Trophoblast cell (in vitro differentiated cells and primary cell): ENCODE data around the gene ALB.

ENCODE experiments used
- DNase-seq, 2 donors: peaks; one replicate each; pipeline ENCODE4 v3.0.0-alpha.2; 2016
- H2AFZ ChIP-seq: 2 replicates; pipeline ENCODE4 v1.6.1; 2013; ENCODE audit warnings: low read length, moderate library complexity, mild to moderate bottlenecking; ENCODE audit not compliant: insufficient read depth, poor library complexity
- H2AK5ac ChIP-seq: 2 replicates; pipeline ENCODE4 v1.6.1; 2013; ENCODE audit warnings: mild to moderate bottlenecking, low read length
- H2BK120ac ChIP-seq: 2 replicates; pipeline ENCODE4 v1.6.1; 2013; ENCODE audit warnings: low read length, mild to moderate bottlenecking, moderate library complexity; ENCODE audit not compliant: insufficient read depth, poor library complexity
- H2BK12ac ChIP-seq: 2 replicates; pipeline ENCODE4 v1.6.1; 2013; ENCODE audit warnings: mild to moderate bottlenecking, low read length, moderate library complexity
- H2BK5ac ChIP-seq: 2 replicates; pipeline ENCODE4 v1.6.1; 2013; ENCODE audit warnings: low read length, low read depth, moderate library complexity, mild to moderate bottlenecking; ENCODE audit not compliant: poor library complexity
- H3K14ac ChIP-seq: 2 replicates; pipeline ENCODE4 v1.6.1; 2013; ENCODE audit warnings: mild to moderate bottlenecking, low read length
- H3K18ac ChIP-seq: 2 replicates; pipeline ENCODE4 v1.6.1; 2013; ENCODE audit warnings: mild to moderate bottlenecking, low read length
- H3K23ac ChIP-seq: 2 replicates; pipeline ENCODE4 v1.6.1; 2013; ENCODE audit warnings: low read length
- H3K27ac ChIP-seq: 2 replicates; pipeline ENCODE4 v1.5.1; 2013; ENCODE audit warnings: low read depth, mild to moderate bottlenecking, inconsistent platforms, low read length, moderate library complexity
- H3K27me3 ChIP-seq: 2 replicates; pipeline ENCODE4 v1.6.1; 2013; ENCODE audit warnings: inconsistent platforms, mild to moderate bottlenecking, low read length, moderate library complexity; ENCODE audit not compliant: insufficient read depth
- H3K36me3 ChIP-seq, 2 experiments: 1 replicate in 1 of 2; 2 replicates in 1 of 2; pipeline ENCODE4 v1.6.1; 2013; ENCODE audit warnings: low read length in 2 of 2, mild to moderate bottlenecking in 2 of 2, moderate library complexity in 1 of 2; ENCODE audit not compliant: insufficient read depth in 2 of 2, control insufficient read depth in 1 of 2
- H3K4ac ChIP-seq: 2 replicates; pipeline ENCODE4 v1.6.1; 2013; ENCODE audit warnings: low read depth, mild to moderate bottlenecking, low read length, moderate library complexity
- H3K4me1 ChIP-seq, 2 experiments: 1 replicate in 1 of 2; 2 replicates in 1 of 2; pipeline ENCODE4 v1.6.1; 2013; ENCODE audit warnings: low read length in 2 of 2, mild to moderate bottlenecking in 2 of 2, moderate library complexity in 1 of 2; ENCODE audit not compliant: insufficient read depth in 2 of 2, control insufficient read depth in 1 of 2
- H3K4me2 ChIP-seq: 2 replicates; pipeline ENCODE4 v1.6.1; 2013; ENCODE audit warnings: inconsistent platforms, mild to moderate bottlenecking, low read length, moderate library complexity
- H3K4me3 ChIP-seq: 2 replicates; pipeline ENCODE4 v1.5.1; 2013; ENCODE audit warnings: mild to moderate bottlenecking, low read depth, low read length, inconsistent platforms
- H3K79me1 ChIP-seq: one replicate; pipeline ENCODE4 v1.6.1; 2013; ENCODE audit warnings: low read length
- H3K79me2 ChIP-seq: 2 replicates; pipeline ENCODE4 v1.6.1; 2013; ENCODE audit warnings: low read length, mild to moderate bottlenecking; ENCODE audit not compliant: control insufficient read depth, insufficient read depth, poor library complexity
- H3K9ac ChIP-seq: 2 replicates; pipeline ENCODE4 v1.6.1; 2013; ENCODE audit warnings: mild to moderate bottlenecking, low read length
- H3K9me3 ChIP-seq: 2 replicates; pipeline ENCODE4 v1.6.1; 2013; ENCODE audit warnings: low read depth, mild to moderate bottlenecking, control low read depth, inconsistent platforms, low read length; ENCODE audit not compliant: insufficient read depth
- H4K12ac ChIP-seq: 2 replicates; pipeline ENCODE4 v1.6.1; 2013; ENCODE audit warnings: low read depth, mild to moderate bottlenecking, low read length, moderate library complexity
- H4K8ac ChIP-seq: 2 replicates; pipeline ENCODE4 v1.6.1; 2013; ENCODE audit warnings: low read depth, mild to moderate bottlenecking, low read length, moderate library complexity
- H4K91ac ChIP-seq: one replicate; pipeline ENCODE4 v1.6.1; 2013; ENCODE audit warnings: low read depth, mild to moderate bottlenecking, low read length, moderate library complexity
- WGBS: extraction: QIAGEN DNeasy Blood & Tissue Kit; methylation state at CpG from one replicate; pipeline ENCODE4 v1.1.7; 2013; ENCODE audit warnings: missing lambda C conversion rate; ENCODE audit not compliant: insufficient read length, insufficient coverage; ENCODE audit errors: extremely low coverage; 5-methylcytosine and 5-hydroxymethylcytosine counted together

The ALB gene

DNA sequence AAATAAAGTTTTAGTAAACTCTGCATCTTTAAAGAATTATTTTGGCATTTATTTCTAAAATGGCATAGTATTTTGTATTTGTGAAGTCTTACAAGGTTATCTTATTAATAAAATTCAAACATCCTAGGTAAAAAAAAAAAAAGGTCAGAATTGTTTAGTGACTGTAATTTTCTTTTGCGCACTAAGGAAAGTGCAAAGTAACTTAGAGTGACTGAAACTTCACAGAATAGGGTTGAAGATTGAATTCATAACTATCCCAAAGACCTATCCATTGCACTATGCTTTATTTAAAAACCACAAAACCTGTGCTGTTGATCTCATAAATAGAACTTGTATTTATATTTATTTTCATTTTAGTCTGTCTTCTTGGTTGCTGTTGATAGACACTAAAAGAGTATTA lies 370 bp downstream of the ALB start:
- Histone ChIP-seq H3K79me1 (no peaks in the 10 kb centered on the region), H3K9ac (no peak overlapping the region), H3K9me3 (no peaks in the 10 kb centered on the region), H3K4ac (no peak overlapping the region), H3K14ac (no peak overlapping the region), H3K4me2 (no peak overlapping the region), H2BK5ac (no peak overlapping the region), H4K8ac (no peak overlapping the region), H3K23ac (no peak overlapping the region), H4K12ac (no peak overlapping the region), H3K18ac (no peak overlapping the region), H2AFZ (no peak overlapping the region), H3K4me1 (no peaks in the 10 kb centered on the region), H4K91ac (no peak overlapping the region), H2BK120ac (no peak overlapping the region), H2AK5ac (no peak overlapping the region), H3K27ac (no peak overlapping the region), H3K79me2 (no peaks in the 10 kb centered on the region), H3K27me3 (no peaks in the 10 kb centered on the region), H3K4me3 (no peak overlapping the region), H3K36me3 (no peaks in the 10 kb centered on the region), H2BK12ac (no peak overlapping the region)
- WGBS: no CpG with 5 or more reads among the region's 1 CpG
- no peak for DNase-seq

DNA sequence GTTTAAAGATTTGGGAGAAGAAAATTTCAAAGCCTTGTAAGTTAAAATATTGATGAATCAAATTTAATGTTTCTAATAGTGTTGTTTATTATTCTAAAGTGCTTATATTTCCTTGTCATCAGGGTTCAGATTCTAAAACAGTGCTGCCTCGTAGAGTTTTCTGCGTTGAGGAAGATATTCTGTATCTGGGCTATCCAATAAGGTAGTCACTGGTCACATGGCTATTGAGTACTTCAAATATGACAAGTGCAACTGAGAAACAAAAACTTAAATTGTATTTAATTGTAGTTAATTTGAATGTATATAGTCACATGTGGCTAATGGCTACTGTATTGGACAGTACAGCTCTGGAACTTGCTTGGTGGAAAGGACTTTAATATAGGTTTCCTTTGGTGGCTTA lies 1.1 kb downstream of the ALB start:
- Histone ChIP-seq H3K27ac (no peak overlapping the region), H4K12ac (no peak overlapping the region), H3K79me2 (no peaks in the 10 kb centered on the region), H3K27me3 (no peaks in the 10 kb centered on the region), H3K23ac (no peak overlapping the region), H4K8ac (no peak overlapping the region), H2AK5ac (no peak overlapping the region), H3K4ac (no peak overlapping the region), H3K4me2 (no peak overlapping the region), H2BK12ac (no peak overlapping the region), H3K36me3 (no peaks in the 10 kb centered on the region), H3K9me3 (no peaks in the 10 kb centered on the region), H2BK120ac (no peak overlapping the region), H3K14ac (no peak overlapping the region), H2BK5ac (no peak overlapping the region), H3K79me1 (no peaks in the 10 kb centered on the region), H3K9ac (no peak overlapping the region), H2AFZ (no peak overlapping the region), H3K4me1 (no peaks in the 10 kb centered on the region), H3K4me3 (no peak overlapping the region), H3K18ac (no peak overlapping the region), H4K91ac (no peak overlapping the region)
- WGBS: no CpG with 5 or more reads among the region's 2 CpGs
- no peak for DNase-seq

GRCh38 chr4:73406548-73406875 lies 2.4 kb downstream of the ALB start:
- no peak overlapping the region for H3K18ac ChIP-seq
- H3K79me2 ChIP-seq: no peaks in the 10 kb centered on the region
- H2AK5ac ChIP-seq: no peak overlapping the region
- H2AFZ ChIP-seq: no peak overlapping the region
- no CpG with 5 or more reads among the region's 1 CpG for WGBS
- H3K4ac ChIP-seq: no peak overlapping the region
- no peak overlapping the region for H4K8ac ChIP-seq
- no peaks in the 10 kb centered on the region for H3K4me1 ChIP-seq
- H2BK12ac ChIP-seq: no peak overlapping the region
- H4K91ac ChIP-seq: no peak overlapping the region
- no peak for DNase-seq
- no peak overlapping the region for H4K12ac ChIP-seq
- H3K79me1 ChIP-seq: no peaks in the 10 kb centered on the region
- H3K9ac ChIP-seq: no peak overlapping the region
- no peak overlapping the region for H2BK5ac ChIP-seq
- H2BK120ac ChIP-seq: no peak overlapping the region
- no peak overlapping the region for H3K4me3 ChIP-seq
- H3K14ac ChIP-seq: no peak overlapping the region
- H3K9me3 ChIP-seq: no peaks in the 10 kb centered on the region
- H3K27ac ChIP-seq: no peak overlapping the region
- no peak overlapping the region for H3K23ac ChIP-seq
- no peak overlapping the region for H3K4me2 ChIP-seq
- H3K27me3 ChIP-seq: no peaks in the 10 kb centered on the region
- no peaks in the 10 kb centered on the region for H3K36me3 ChIP-seq

- Histone ChIP-seq H4K8ac (no peak overlapping the region), H3K18ac (no peak overlapping the region), H3K27ac (no peak overlapping the region), H4K12ac (no peak overlapping the region), H2BK120ac (no peak overlapping the region), H4K91ac (no peak overlapping the region), H3K4me3 (no peak overlapping the region), H3K36me3 (no peaks in the 10 kb centered on the region), H3K4me1 (no peaks in the 10 kb centered on the region), H3K4ac (no peak overlapping the region), H2AFZ (no peak overlapping the region), H2AK5ac (no peak overlapping the region), H3K23ac (no peak overlapping the region), H3K79me1 (no peaks in the 10 kb centered on the region), H3K14ac (no peak overlapping the region), H3K79me2 (no peaks in the 10 kb centered on the region), H2BK12ac (no peak overlapping the region), H3K9me3 (no peaks in the 10 kb centered on the region), H3K4me2 (no peak overlapping the region), H3K9ac (no peak overlapping the region), H2BK5ac (no peak overlapping the region), H3K27me3 (no peaks in the 10 kb centered on the region)
- DNase-seq: no peak
- no CpG with 5 or more reads among the region's 2 CpGs for WGBS
Observed at GRCh38 chr4:73407227-73407673, 3.2 kb downstream of the ALB start.
